ENCODE data around the gene MAP4K3. TPM values are rescaled to one million over a fixed set of nuclear protein-coding genes. Genes with fewer than 3 reads are reported as not detected.
A peak's percentile ranks its signal among the peaks of the same experiment; 100 is the strongest.

The MAP4K3 gene
- total and polyA plus RNA-seq, 10 of the 15 experiments (the other 5 are each of a cell fraction or from before 2014, with no cell fraction given): 0.04 to 0.95 (median 0.21) TPM; not detected in 1

GRCh38 chr2:39408351-39409136, 28.5 kb downstream of the MAP4K3 start:
- in situ Hi-C loops (cut with MboI) (no loop called here), intact Hi-C loops (cut with micrococcal nuclease; ENCODE audit: unreplicated experiment) (no loop called here)
- CTCF ChIA-PET: interaction anchor here (0.6 to 1.0 kb wide), 2 partner anchors 317 to 444 kb away, joined by 3 read pairs; no protein-coding TSS in a partner anchor
- peaks cover 2% of the 10 kb centered on the region; the same call in 1 of the 2 replicates for H3K79me2 ChIP-seq (ENCODE audit: control insufficient read depth, insufficient read depth, low read length)
- ATAC-seq (peak; percentile 68), DNase-seq (ENCODE audit: low read depth, low spot score) (peak; percentile 15), FAIRE-seq (peak; percentile 87)
- SMC1A ChIA-PET (ENCODE audit: uncharacterized antibody, unreplicated experiment): interaction anchor here (0.9 kb wide), 1 partner anchor 8 kb away, joined by 3 read pairs; no protein-coding TSS in a partner anchor
- no peaks in the 10 kb centered on the region; a peak in 1 of 4 replicates for H3K27me3 ChIP-seq (replicated peaks in 1 of 2; ENCODE audit: control insufficient read depth in 2 of 2, insufficient read depth in 2 of 2, low read length in 1 of 2)
- H3K9ac ChIP-seq (ENCODE audit: control insufficient read depth, insufficient read depth, low read length): no peak overlapping the region
- H3K4me2 ChIP-seq (ENCODE audit: control insufficient read depth, insufficient read depth): peak overlapping the region; percentile 75
- POLR2A ChIA-PET: no interaction called here
- TF ChIP-seq SPI1 (IDR thresholded peaks at IDR 0.05; ENCODE audit: borderline replicate concordance, insufficient read depth, low read depth, low read length): peak; percentile 19; the same call in 1 of the 2 replicates
- no peak for TF ChIP-seq CBX5 (IDR thresholded peaks at IDR 0.05; ENCODE audit: low read depth)
- H3K9me3 ChIP-seq (replicated peaks; ENCODE audit: control insufficient read depth, insufficient read depth, low read length): no peaks in the 10 kb centered on the region
- WGBS (ENCODE audit: insufficient coverage, insufficient replicate concordance, low lambda C conversion rate, missing lambda C conversion rate): 2% methylated on average over 3 of the region's 3 CpGs
- no peaks in the 10 kb centered on the region; a peak in 1 of 4 replicates for H3K36me3 ChIP-seq (ENCODE audit: control insufficient read depth in 2 of 2, insufficient read depth in 2 of 2, low read length in 1 of 2)
- no TSS peak for BruUV-seq (replicated peaks)
- H3K4me1 ChIP-seq (ENCODE audit: control insufficient read depth, insufficient read depth, low read length): peaks cover 27% of the 10 kb centered on the region
- peak overlapping the region; percentile 46; the same call in 1 of the 2 replicates for H3K4me3 ChIP-seq
- H4K20me1 ChIP-seq (ENCODE audit: control insufficient read depth, insufficient read depth): no peaks in the 10 kb centered on the region
- RAD21 ChIA-PET (ENCODE audit: unreplicated experiment): interaction anchor here (0.9 to 1.6 kb wide), 2 partner anchors 28 to 86 kb away, joined by 3 to 5 read pairs; no protein-coding TSS in a partner anchor
- no peak overlapping the region for H3K27ac ChIP-seq (ENCODE audit: control insufficient read depth, insufficient read depth)
- H2AFZ ChIP-seq (ENCODE audit: control insufficient read depth, low read depth, low read length): no peak overlapping the region; the same call in 1 of the 2 replicates

- no peaks in the 10 kb centered on the region for H4K20me1 ChIP-seq (ENCODE audit: control insufficient read depth, insufficient read depth)
- intact Hi-C loops (cut with micrococcal nuclease; ENCODE audit: unreplicated experiment): no loop called here
- TF ChIP-seq, protein P1, sequence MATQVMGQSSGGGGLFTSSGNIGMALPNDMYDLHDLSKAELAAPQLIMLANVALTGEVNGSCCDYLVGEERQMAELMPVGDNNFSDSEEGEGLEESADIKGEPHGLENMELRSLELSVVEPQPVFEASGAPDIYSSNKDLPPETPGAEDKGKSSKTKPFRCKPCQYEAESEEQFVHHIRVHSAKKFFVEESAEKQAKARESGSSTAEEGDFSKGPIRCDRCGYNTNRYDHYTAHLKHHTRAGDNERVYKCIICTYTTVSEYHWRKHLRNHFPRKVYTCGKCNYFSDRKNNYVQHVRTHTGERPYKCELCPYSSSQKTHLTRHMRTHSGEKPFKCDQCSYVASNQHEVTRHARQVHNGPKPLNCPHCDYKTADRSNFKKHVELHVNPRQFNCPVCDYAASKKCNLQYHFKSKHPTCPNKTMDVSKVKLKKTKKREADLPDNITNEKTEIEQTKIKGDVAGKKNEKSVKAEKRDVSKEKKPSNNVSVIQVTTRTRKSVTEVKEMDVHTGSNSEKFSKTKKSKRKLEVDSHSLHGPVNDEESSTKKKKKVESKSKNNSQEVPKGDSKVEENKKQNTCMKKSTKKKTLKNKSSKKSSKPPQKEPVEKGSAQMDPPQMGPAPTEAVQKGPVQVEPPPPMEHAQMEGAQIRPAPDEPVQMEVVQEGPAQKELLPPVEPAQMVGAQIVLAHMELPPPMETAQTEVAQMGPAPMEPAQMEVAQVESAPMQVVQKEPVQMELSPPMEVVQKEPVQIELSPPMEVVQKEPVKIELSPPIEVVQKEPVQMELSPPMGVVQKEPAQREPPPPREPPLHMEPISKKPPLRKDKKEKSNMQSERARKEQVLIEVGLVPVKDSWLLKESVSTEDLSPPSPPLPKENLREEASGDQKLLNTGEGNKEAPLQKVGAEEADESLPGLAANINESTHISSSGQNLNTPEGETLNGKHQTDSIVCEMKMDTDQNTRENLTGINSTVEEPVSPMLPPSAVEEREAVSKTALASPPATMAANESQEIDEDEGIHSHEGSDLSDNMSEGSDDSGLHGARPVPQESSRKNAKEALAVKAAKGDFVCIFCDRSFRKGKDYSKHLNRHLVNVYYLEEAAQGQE (IDR thresholded peaks at IDR 0.05; ENCODE audit: low read depth, low read length): no peak
- TF ChIP-seq PBX3 (IDR thresholded peaks at IDR 0.05; ENCODE audit: insufficient replicate concordance, low read depth, low read length) (no peak), SIN3A (IDR thresholded peaks at IDR 0.05; ENCODE audit: low read depth, low read length) (no peak), HDAC2 (IDR thresholded peaks at IDR 0.05) (no peak), ESRRA (IDR thresholded peaks at IDR 0.05; ENCODE audit: low read length) (no peak), ZBED1 (IDR thresholded peaks at IDR 0.05; ENCODE audit: borderline replicate concordance) (no peak)
These were observed 29.4 kb downstream of the MAP4K3 start for GRCh38 chr2:39407516-39408296.

More at GRCh38 chr2:39407516-39408296, 29.4 kb downstream of the MAP4K3 start:
- H3K27ac ChIP-seq (ENCODE audit: control insufficient read depth, insufficient read depth): no peak overlapping the region
- peaks cover 22% of the 10 kb centered on the region for H3K4me1 ChIP-seq (ENCODE audit: control insufficient read depth, insufficient read depth, low read length)
- FAIRE-seq (no peak), DNase-seq (ENCODE audit: low read depth, low spot score) (no peak), ATAC-seq (no peak)
- H3K27me3 ChIP-seq (replicated peaks in 1 of 2; ENCODE audit: control insufficient read depth in 2 of 2, insufficient read depth in 2 of 2, low read length in 1 of 2): no peaks in the 10 kb centered on the region; a peak in 1 of 4 replicates
- ChIA-PET CTCF (interaction anchor here (1.0 kb wide), 1 partner anchor 28 kb away, joined by 3 read pairs; no protein-coding TSS in a partner anchor), RAD21 (ENCODE audit: unreplicated experiment) (no interaction called here), POLR2A (no interaction called here), SMC1A (ENCODE audit: uncharacterized antibody, unreplicated experiment) (interaction anchor here (0.6 kb wide), 1 partner anchor 1201 kb away, joined by 3 read pairs; no protein-coding TSS in a partner anchor)
- H3K9ac ChIP-seq (ENCODE audit: control insufficient read depth, insufficient read depth, low read length): no peak overlapping the region
- H3K36me3 ChIP-seq (ENCODE audit: control insufficient read depth in 2 of 2, insufficient read depth in 2 of 2, low read length in 1 of 2): no peaks in the 10 kb centered on the region; a peak in 1 of 4 replicates
- H3K4me2 ChIP-seq (ENCODE audit: control insufficient read depth, insufficient read depth): peak overlapping the region; percentile 75; the same call in 1 of the 2 replicates
- no peaks in the 10 kb centered on the region for H3K9me3 ChIP-seq (replicated peaks; ENCODE audit: control insufficient read depth, insufficient read depth, low read length)
- WGBS (ENCODE audit: insufficient coverage, insufficient replicate concordance, low lambda C conversion rate, missing lambda C conversion rate): 100% methylated on average over 3 of the region's 3 CpGs
- peaks cover 2% of the 10 kb centered on the region; the same call in 1 of the 2 replicates for H3K79me2 ChIP-seq (ENCODE audit: control insufficient read depth, insufficient read depth, low read length)
- no peak overlapping the region for H2AFZ ChIP-seq (ENCODE audit: control insufficient read depth, low read depth, low read length)
- no TSS peak for BruUV-seq (replicated peaks)
- in situ Hi-C loops (cut with MboI): no loop called here
- H3K4me3 ChIP-seq: no peak overlapping the region
